ENCODE data around the gene GAN. TPM values are rescaled to one million over a fixed set of nuclear protein-coding genes. Genes with fewer than 3 reads are reported as not detected.
"Not testable (repeated sequence)": the region's sequence is repeated elsewhere in the genome, so short reads cannot be mapped to it uniquely, and the experiment has no call there.

Gene GAN
- total RNA-seq, 1 experiment from 2014 or later: 5.3 TPM

DNA sequence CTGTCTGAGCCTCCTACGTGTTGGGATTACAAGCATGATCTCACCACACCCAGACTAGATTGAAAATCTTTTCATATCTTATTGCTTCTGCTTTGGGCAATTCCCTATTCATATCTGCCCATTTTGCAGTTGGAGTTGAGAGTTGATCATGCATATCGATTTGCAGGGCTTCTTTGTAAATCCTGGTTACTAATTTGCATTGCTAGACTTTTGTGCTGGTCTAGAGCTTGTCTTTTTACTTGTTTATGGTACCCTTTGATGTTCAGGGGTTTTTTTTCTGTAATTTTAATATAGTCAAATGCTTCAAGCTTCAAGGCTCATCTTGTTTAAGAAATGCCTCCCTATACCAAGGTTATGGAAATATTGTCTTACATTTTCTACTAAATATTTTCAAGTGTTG is 106.4 kb downstream of the GAN start:
- ChIA-PET POLR2A (ENCODE audit: unreplicated experiment) (no interaction called here), CTCF (no interaction called here)
- DNase-seq (no peak), ATAC-seq (no peak)
- Histone ChIP-seq H3K9me2 (replicated peaks; ENCODE audit: low read length) (no peaks in the 10 kb centered on the region), H3F3A (ENCODE audit: low read length, unreplicated experiment) (no peaks in the 10 kb centered on the region), H3K79me2 (ENCODE audit: low read length) (no peaks in the 10 kb centered on the region), H3K4me1 (ENCODE audit: insufficient read depth, low read length) (no peaks in the 10 kb centered on the region), H3K27ac (ENCODE audit: low read length) (no peak overlapping the region), H3K4me2 (ENCODE audit: low read length) (no peak overlapping the region), H3K4me3 (ENCODE audit: low read length) (no peak overlapping the region), H4K20me1 (ENCODE audit: low read length) (no peaks in the 10 kb centered on the region), H3K9me3 (ENCODE audit: low read length) (no peaks in the 10 kb centered on the region), H3K36me3 (ENCODE audit: low read depth, low read length) (no peaks in the 10 kb centered on the region), H3K27me3 (ENCODE audit: low read length) (no peaks in the 10 kb centered on the region), H3K9ac (ENCODE audit: low read length) (no peak overlapping the region), H2AFZ (ENCODE audit: low read length) (no peak overlapping the region)
- BruUV-seq (replicated peaks): no TSS peak
- no peak for TF ChIP-seq EZH2phosphoT487 (IDR thresholded peaks at IDR 0.05; ENCODE audit: borderline replicate concordance, low read length)
- TF ChIP-seq EZH2 (IDR thresholded peaks at IDR 0.05; ENCODE audit: low read length, unreplicated experiment): no peak
- TF ChIP-seq, protein P1, sequence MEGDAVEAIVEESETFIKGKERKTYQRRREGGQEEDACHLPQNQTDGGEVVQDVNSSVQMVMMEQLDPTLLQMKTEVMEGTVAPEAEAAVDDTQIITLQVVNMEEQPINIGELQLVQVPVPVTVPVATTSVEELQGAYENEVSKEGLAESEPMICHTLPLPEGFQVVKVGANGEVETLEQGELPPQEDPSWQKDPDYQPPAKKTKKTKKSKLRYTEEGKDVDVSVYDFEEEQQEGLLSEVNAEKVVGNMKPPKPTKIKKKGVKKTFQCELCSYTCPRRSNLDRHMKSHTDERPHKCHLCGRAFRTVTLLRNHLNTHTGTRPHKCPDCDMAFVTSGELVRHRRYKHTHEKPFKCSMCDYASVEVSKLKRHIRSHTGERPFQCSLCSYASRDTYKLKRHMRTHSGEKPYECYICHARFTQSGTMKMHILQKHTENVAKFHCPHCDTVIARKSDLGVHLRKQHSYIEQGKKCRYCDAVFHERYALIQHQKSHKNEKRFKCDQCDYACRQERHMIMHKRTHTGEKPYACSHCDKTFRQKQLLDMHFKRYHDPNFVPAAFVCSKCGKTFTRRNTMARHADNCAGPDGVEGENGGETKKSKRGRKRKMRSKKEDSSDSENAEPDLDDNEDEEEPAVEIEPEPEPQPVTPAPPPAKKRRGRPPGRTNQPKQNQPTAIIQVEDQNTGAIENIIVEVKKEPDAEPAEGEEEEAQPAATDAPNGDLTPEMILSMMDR (conservative IDR thresholded peaks at IDR 0.05; ENCODE audit: low read depth, low read length): no peak
- intact Hi-C loops (cut with micrococcal nuclease): no loop called here

DNA sequence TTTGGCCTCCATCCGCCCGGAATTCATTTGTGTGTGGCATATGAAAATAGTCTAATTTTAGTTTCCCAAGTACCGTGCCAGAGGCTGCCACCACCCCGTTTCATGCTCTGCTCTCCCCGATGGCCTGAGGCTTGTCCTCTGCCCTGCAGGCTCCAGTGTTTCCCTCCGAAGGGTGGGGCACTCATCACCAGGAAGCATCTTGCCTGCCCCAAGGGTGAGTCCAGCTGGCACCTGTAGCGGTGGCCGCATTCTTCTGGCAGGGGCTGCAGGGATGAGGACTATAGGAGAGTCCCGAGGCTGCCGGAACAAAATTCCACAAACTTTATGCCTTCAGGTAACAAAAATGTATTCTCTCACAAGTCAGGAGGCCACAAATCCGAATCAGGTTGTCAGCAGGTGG is 106.8 kb downstream of the GAN start:
- Histone ChIP-seq H3K36me3 (ENCODE audit: low read depth, low read length) (no peaks in the 10 kb centered on the region), H4K20me1 (ENCODE audit: low read length) (no peaks in the 10 kb centered on the region), H3K9me3 (ENCODE audit: low read length) (no peaks in the 10 kb centered on the region), H3K4me1 (ENCODE audit: insufficient read depth, low read length) (no peaks in the 10 kb centered on the region), H2AFZ (ENCODE audit: low read length) (no peak overlapping the region), H3K27ac (ENCODE audit: low read length) (no peak overlapping the region), H3F3A (ENCODE audit: low read length, unreplicated experiment) (no peaks in the 10 kb centered on the region), H3K4me3 (ENCODE audit: low read length) (no peak overlapping the region), H3K79me2 (ENCODE audit: low read length) (no peaks in the 10 kb centered on the region), H3K9ac (ENCODE audit: low read length) (no peak overlapping the region), H3K9me2 (replicated peaks; ENCODE audit: low read length) (no peaks in the 10 kb centered on the region), H3K27me3 (ENCODE audit: low read length) (no peaks in the 10 kb centered on the region), H3K4me2 (ENCODE audit: low read length) (no peak overlapping the region)
- TF ChIP-seq, protein P1 (conservative IDR thresholded peaks at IDR 0.05; ENCODE audit: low read depth, low read length): no peak
- TF ChIP-seq EZH2phosphoT487 (IDR thresholded peaks at IDR 0.05; ENCODE audit: borderline replicate concordance, low read length) (no peak), EZH2 (IDR thresholded peaks at IDR 0.05; ENCODE audit: low read length, unreplicated experiment) (no peak)
- ATAC-seq: no peak
- DNase-seq: no peak
- CTCF ChIA-PET: no interaction called here
- no TSS peak for BruUV-seq (replicated peaks)
- POLR2A ChIA-PET (ENCODE audit: unreplicated experiment): no interaction called here
- intact Hi-C loops (cut with micrococcal nuclease): no loop called here

DNA sequence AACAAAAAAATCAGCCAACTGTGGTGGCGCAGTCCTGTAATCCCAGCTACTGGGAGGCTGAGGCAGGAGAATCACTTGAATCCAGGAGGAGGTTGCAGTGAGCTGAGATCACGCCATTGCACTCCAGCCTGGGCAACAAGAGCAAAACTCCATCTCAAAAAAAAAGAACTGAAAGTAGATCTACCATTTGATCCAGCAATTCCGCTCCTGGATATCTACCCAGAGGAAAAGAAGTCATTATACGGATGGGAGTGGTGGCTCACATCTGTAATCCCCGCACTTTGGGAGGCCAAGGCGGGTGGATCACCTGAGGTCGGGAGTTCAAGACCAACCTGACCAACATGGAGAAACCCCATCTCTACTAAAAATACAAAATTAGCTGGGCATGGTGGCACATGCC is 107.4 kb downstream of the GAN start:
- H3K9me2 ChIP-seq (replicated peaks; ENCODE audit: low read length); H3K79me2 ChIP-seq (ENCODE audit: low read length); H3K36me3 ChIP-seq (ENCODE audit: low read depth, low read length); H3K4me2 ChIP-seq (ENCODE audit: low read length); H2AFZ ChIP-seq (ENCODE audit: low read length); H3K9ac ChIP-seq (ENCODE audit: low read length); intact Hi-C loops (cut with micrococcal nuclease); H3K27ac ChIP-seq (ENCODE audit: low read length); ATAC-seq; H3F3A ChIP-seq (ENCODE audit: low read length, unreplicated experiment); H3K4me3 ChIP-seq (ENCODE audit: low read length); BruUV-seq (replicated peaks); H4K20me1 ChIP-seq (ENCODE audit: low read length); CTCF ChIA-PET; H3K4me1 ChIP-seq (ENCODE audit: insufficient read depth, low read length); H3K27me3 ChIP-seq (ENCODE audit: low read length); DNase-seq; H3K9me3 ChIP-seq (ENCODE audit: low read length); POLR2A ChIA-PET (ENCODE audit: unreplicated experiment): not testable (repeated sequence)
